Brain microvascular endothelial cell (primary cell): ENCODE measurements around the gene PDCD1LG2.

ENCODE experiments used
- DNase-seq: peaks from one replicate; pipeline ENCODE4 v3.0.0-alpha.2; 2020
- H3K27ac ChIP-seq: fragments of 250-450 bp; sonication (Bioruptor Pico); 2 replicates; pipeline ENCODE4 v1.5.1; 2020; ENCODE audit warnings: mild to moderate bottlenecking, moderate library complexity
- H3K27me3 ChIP-seq: fragments of 250-450 bp; sonication (Bioruptor Pico); replicated peaks from 2 replicates; pipeline ENCODE4 v1.5.1; 2020; ENCODE audit warnings: mild to moderate bottlenecking
- H3K36me3 ChIP-seq: fragments of 250-450 bp; sonication (Bioruptor Pico); replicated peaks from 2 replicates; pipeline ENCODE4 v1.5.1; 2020; ENCODE audit warnings: mild to moderate bottlenecking
- H3K4me3 ChIP-seq: 2 replicates; pipeline ENCODE4 v1.5.1; 2011; ENCODE audit warnings: low read depth, mild to moderate bottlenecking, control low read depth, low read length, moderate library complexity
- in situ Hi-C: cut with HindIII; loops from 2 replicates; pipeline ENCODE4 v1.10.0; 2017; ENCODE audit warnings: low sequenced_read_pairs, low pct_ligation_motif_present
- TF ChIP-seq, protein P1 (sequence below): IDR thresholded peaks from 2 replicates; pipeline ENCODE4 v1.5.1; 2011; ENCODE audit warnings: low read depth, mild to moderate bottlenecking, moderate library complexity, low read length, control low read depth, inconsistent platforms; ENCODE audit errors: missing control alignments

Gene PDCD1LG2

GRCh38 chr9:5543875-5544702, 33.8 kb downstream of the PDCD1LG2 start:
- TF ChIP-seq, protein P1, sequence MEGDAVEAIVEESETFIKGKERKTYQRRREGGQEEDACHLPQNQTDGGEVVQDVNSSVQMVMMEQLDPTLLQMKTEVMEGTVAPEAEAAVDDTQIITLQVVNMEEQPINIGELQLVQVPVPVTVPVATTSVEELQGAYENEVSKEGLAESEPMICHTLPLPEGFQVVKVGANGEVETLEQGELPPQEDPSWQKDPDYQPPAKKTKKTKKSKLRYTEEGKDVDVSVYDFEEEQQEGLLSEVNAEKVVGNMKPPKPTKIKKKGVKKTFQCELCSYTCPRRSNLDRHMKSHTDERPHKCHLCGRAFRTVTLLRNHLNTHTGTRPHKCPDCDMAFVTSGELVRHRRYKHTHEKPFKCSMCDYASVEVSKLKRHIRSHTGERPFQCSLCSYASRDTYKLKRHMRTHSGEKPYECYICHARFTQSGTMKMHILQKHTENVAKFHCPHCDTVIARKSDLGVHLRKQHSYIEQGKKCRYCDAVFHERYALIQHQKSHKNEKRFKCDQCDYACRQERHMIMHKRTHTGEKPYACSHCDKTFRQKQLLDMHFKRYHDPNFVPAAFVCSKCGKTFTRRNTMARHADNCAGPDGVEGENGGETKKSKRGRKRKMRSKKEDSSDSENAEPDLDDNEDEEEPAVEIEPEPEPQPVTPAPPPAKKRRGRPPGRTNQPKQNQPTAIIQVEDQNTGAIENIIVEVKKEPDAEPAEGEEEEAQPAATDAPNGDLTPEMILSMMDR, result no peak

GRCh38 chr9:5549658-5550650, 39.6 kb downstream of the PDCD1LG2 start:
- in situ Hi-C loops, result no loop called here
- TF ChIP-seq, protein P1, result no peak
- H3K27me3 ChIP-seq, result no peaks in the 10 kb centered on the region
- no peak overlapping the region for H3K4me3 ChIP-seq
- DNase-seq, result peak; percentile 44
- H3K36me3 ChIP-seq, result no peaks in the 10 kb centered on the region
- H3K27ac ChIP-seq, result peak overlapping the region; percentile 26

More at GRCh38 chr9:5543875-5544702, 33.8 kb downstream of the PDCD1LG2 start:
- Histone ChIP-seq H3K27me3 (no peaks in the 10 kb centered on the region), H3K4me3 (no peak overlapping the region), H3K36me3 (no peaks in the 10 kb centered on the region), H3K27ac (no peak overlapping the region)
- in situ Hi-C loops, result no loop called here
- no peak for DNase-seq

GRCh38 chr9:5551368-5552150, 41.2 kb downstream of the PDCD1LG2 start:
- in situ Hi-C loops, result no loop called here
- no peak overlapping the region for H3K27ac ChIP-seq
- DNase-seq, result no peak
- TF ChIP-seq, protein P1, result no peak
- no peak overlapping the region for H3K4me3 ChIP-seq
- H3K36me3 ChIP-seq, result no peaks in the 10 kb centered on the region
- H3K27me3 ChIP-seq, result no peaks in the 10 kb centered on the region

DNA sequence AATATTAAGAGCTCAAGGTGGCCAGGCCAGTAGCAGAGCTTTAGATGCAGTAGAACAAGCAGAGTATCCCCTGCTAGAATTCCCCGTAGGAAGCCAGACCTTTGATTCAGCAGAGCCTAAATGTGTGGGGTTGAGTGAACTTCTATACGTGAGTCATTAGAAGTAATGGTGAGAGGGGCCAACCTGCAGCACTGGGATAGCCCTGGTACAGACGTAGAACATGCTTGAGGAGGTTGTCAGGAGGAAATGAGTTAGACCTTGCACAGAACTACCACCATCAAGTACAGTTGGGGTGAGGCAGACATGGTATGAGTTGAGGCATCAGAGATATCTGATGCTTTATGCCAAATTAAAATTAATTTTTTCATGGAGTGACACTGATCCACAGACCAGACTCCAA, 42.0 kb downstream of the PDCD1LG2 start:
- DNase-seq, result peak; percentile 28
- Histone ChIP-seq H3K4me3 (no peak overlapping the region), H3K27ac (peak overlapping the region; percentile 72), H3K27me3 (no peaks in the 10 kb centered on the region), H3K36me3 (no peaks in the 10 kb centered on the region)
- in situ Hi-C loops, result no loop called here
- TF ChIP-seq, protein P1, result no peak

DNA sequence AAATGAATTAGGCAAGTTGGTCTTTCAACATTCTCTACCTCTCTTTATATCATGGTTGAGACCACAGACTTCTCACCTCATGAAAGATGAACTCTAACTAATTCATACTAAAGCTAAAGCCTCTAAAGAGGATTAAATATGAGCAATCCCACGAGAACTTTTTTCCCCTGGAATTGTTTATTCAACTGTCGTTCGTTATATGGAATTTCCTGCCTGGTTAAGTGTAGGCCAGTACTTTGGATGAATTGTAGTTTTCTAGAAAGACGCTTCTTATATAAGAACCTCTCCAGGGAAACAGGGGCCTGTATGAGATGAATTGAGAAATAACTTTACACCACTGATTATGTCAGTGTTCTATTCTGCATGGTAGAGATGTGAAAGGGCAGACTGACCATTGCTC, 42.9 kb downstream of the PDCD1LG2 start:
- in situ Hi-C loops, result no loop called here
- no peaks in the 10 kb centered on the region for H3K27me3 ChIP-seq
- H3K4me3 ChIP-seq, result no peak overlapping the region
- H3K36me3 ChIP-seq, result no peaks in the 10 kb centered on the region
- DNase-seq, result peak; percentile 55
- peak overlapping the region; percentile 72 for H3K27ac ChIP-seq
- TF ChIP-seq, protein P1, result no peak
